ENCODE measurements around the gene CTPS2.

The CTPS2 gene

GRCh38 chrX:16695079-16695676 is 17.3 kb downstream of the CTPS2 start:
- Histone ChIP-seq H3K4me1 (ENCODE audit: control insufficient read depth in 2 of 2, insufficient read depth in 2 of 2, low read length in 2 of 2) (no peaks in the 10 kb centered on the region), H3K9me3 (ENCODE audit: control insufficient read depth in 2 of 2, low read length in 2 of 2) (no peaks in the 10 kb centered on the region), H3K4me3 (ENCODE audit: low read length in 2 of 2) (no peak overlapping the region), H3K9ac (ENCODE audit: low read depth in 1 of 2, low read length in 2 of 2) (no peak overlapping the region), H3K27me3 (ENCODE audit: control insufficient read depth in 2 of 2, insufficient read depth in 2 of 2, low read length in 2 of 2) (no peaks in the 10 kb centered on the region), H3K36me3 (ENCODE audit: control insufficient read depth in 2 of 2, insufficient read depth in 2 of 2, low read length in 2 of 2) (peaks cover 0 to 27% of the 10 kb centered on the region in 2 donors), H3K27ac (ENCODE audit: low read depth in 2 of 2, low read length in 2 of 2) (no peak overlapping the region)

- no peak overlapping the region for H3K9ac ChIP-seq (ENCODE audit: low read depth in 1 of 2, low read length in 2 of 2)
- peaks cover 0 to 18% of the 10 kb centered on the region in 2 donors for H3K36me3 ChIP-seq (ENCODE audit: control insufficient read depth in 2 of 2, insufficient read depth in 2 of 2, low read length in 2 of 2)
- no peaks in the 10 kb centered on the region for H3K4me1 ChIP-seq (ENCODE audit: control insufficient read depth in 2 of 2, insufficient read depth in 2 of 2, low read length in 2 of 2)
- H3K27ac ChIP-seq (ENCODE audit: low read depth in 2 of 2, low read length in 2 of 2), result no peak overlapping the region
- peaks cover 0 to 3% of the 10 kb centered on the region in 2 donors for H3K27me3 ChIP-seq (ENCODE audit: control insufficient read depth in 2 of 2, insufficient read depth in 2 of 2, low read length in 2 of 2)
- H3K4me3 ChIP-seq (ENCODE audit: low read length in 2 of 2), result no peak overlapping the region
- no peaks in the 10 kb centered on the region for H3K9me3 ChIP-seq (ENCODE audit: control insufficient read depth in 2 of 2, low read length in 2 of 2)
These were observed 25.0 kb downstream of the CTPS2 start for GRCh38 chrX:16687514-16687913.

GRCh38 chrX:16683007-16683664 is 29.3 kb downstream of the CTPS2 start:
- Histone ChIP-seq H3K27me3 (ENCODE audit: control insufficient read depth in 2 of 2, insufficient read depth in 2 of 2, low read length in 2 of 2) (peaks cover 3% of the 10 kb centered on the region in 2 donors), H3K4me3 (ENCODE audit: low read length in 2 of 2) (no peak overlapping the region), H3K9ac (ENCODE audit: low read depth in 1 of 2, low read length in 2 of 2) (no peak overlapping the region), H3K9me3 (ENCODE audit: control insufficient read depth in 2 of 2, low read length in 2 of 2) (no peaks in the 10 kb centered on the region), H3K27ac (ENCODE audit: low read depth in 2 of 2, low read length in 2 of 2) (no peak overlapping the region), H3K4me1 (ENCODE audit: control insufficient read depth in 2 of 2, insufficient read depth in 2 of 2, low read length in 2 of 2) (no peaks in the 10 kb centered on the region), H3K36me3 (ENCODE audit: control insufficient read depth in 2 of 2, insufficient read depth in 2 of 2, low read length in 2 of 2) (peaks cover under 1 to 10% of the 10 kb centered on the region in 2 donors)

- H3K9ac ChIP-seq (ENCODE audit: low read depth in 1 of 2, low read length in 2 of 2), result no peak overlapping the region
- H3K27me3 ChIP-seq (ENCODE audit: control insufficient read depth in 2 of 2, insufficient read depth in 2 of 2, low read length in 2 of 2), result peaks cover 2 to 3% of the 10 kb centered on the region in 2 donors
- H3K27ac ChIP-seq (ENCODE audit: low read depth in 2 of 2, low read length in 2 of 2), result no peak overlapping the region
- H3K4me3 ChIP-seq (ENCODE audit: low read length in 2 of 2), result no peak overlapping the region
- H3K9me3 ChIP-seq (ENCODE audit: control insufficient read depth in 2 of 2, low read length in 2 of 2), result no peaks in the 10 kb centered on the region
- H3K36me3 ChIP-seq (ENCODE audit: control insufficient read depth in 2 of 2, insufficient read depth in 2 of 2, low read length in 2 of 2), result peaks cover 5% of the 10 kb centered on the region in 2 donors
- H3K4me1 ChIP-seq (ENCODE audit: control insufficient read depth in 2 of 2, insufficient read depth in 2 of 2, low read length in 2 of 2), result no peaks in the 10 kb centered on the region
These were observed 33.8 kb downstream of the CTPS2 start for GRCh38 chrX:16678689-16679088.

GRCh38 chrX:16671005-16671404 is 41.5 kb downstream of the CTPS2 start:
- H3K4me1 ChIP-seq (ENCODE audit: control insufficient read depth in 2 of 2, insufficient read depth in 2 of 2, low read length in 2 of 2), result no peaks in the 10 kb centered on the region
- H3K27me3 ChIP-seq (ENCODE audit: control insufficient read depth in 2 of 2, insufficient read depth in 2 of 2, low read length in 2 of 2), result peaks cover 0 to 4% of the 10 kb centered on the region in 2 donors
- H3K9me3 ChIP-seq (ENCODE audit: control insufficient read depth in 2 of 2, low read length in 2 of 2), result no peaks in the 10 kb centered on the region
- no peak overlapping the region for H3K4me3 ChIP-seq (ENCODE audit: low read length in 2 of 2)
- no peak overlapping the region for H3K9ac ChIP-seq (ENCODE audit: low read depth in 1 of 2, low read length in 2 of 2)
- no peak overlapping the region for H3K27ac ChIP-seq (ENCODE audit: low read depth in 2 of 2, low read length in 2 of 2)
- peaks cover 2 to 5% of the 10 kb centered on the region in 2 donors for H3K36me3 ChIP-seq (ENCODE audit: control insufficient read depth in 2 of 2, insufficient read depth in 2 of 2, low read length in 2 of 2)

GRCh38 chrX:16666541-16666940 is 45.9 kb downstream of the CTPS2 start:
- no peak overlapping the region for H3K27ac ChIP-seq (ENCODE audit: low read depth in 2 of 2, low read length in 2 of 2)
- no peak overlapping the region for H3K4me3 ChIP-seq (ENCODE audit: low read length in 2 of 2)
- H3K9ac ChIP-seq (ENCODE audit: low read depth in 1 of 2, low read length in 2 of 2), result no peak overlapping the region
- peaks cover 0 to 4% of the 10 kb centered on the region in 2 donors for H3K27me3 ChIP-seq (ENCODE audit: control insufficient read depth in 2 of 2, insufficient read depth in 2 of 2, low read length in 2 of 2)
- peaks cover 0 to 2% of the 10 kb centered on the region in 2 donors for H3K4me1 ChIP-seq (ENCODE audit: control insufficient read depth in 2 of 2, insufficient read depth in 2 of 2, low read length in 2 of 2)
- H3K36me3 ChIP-seq (ENCODE audit: control insufficient read depth in 2 of 2, insufficient read depth in 2 of 2, low read length in 2 of 2), result peaks cover 2 to 5% of the 10 kb centered on the region in 2 donors
- H3K9me3 ChIP-seq (ENCODE audit: control insufficient read depth in 2 of 2, low read length in 2 of 2), result no peaks in the 10 kb centered on the region

- Histone ChIP-seq H3K4me1 (ENCODE audit: control insufficient read depth in 2 of 2, insufficient read depth in 2 of 2, low read length in 2 of 2) (peaks cover 0 to 2% of the 10 kb centered on the region in 2 donors), H3K9me3 (ENCODE audit: control insufficient read depth in 2 of 2, low read length in 2 of 2) (no peaks in the 10 kb centered on the region), H3K27me3 (ENCODE audit: control insufficient read depth in 2 of 2, insufficient read depth in 2 of 2, low read length in 2 of 2) (peaks cover 0 to 6% of the 10 kb centered on the region in 2 donors)
These were observed 47.4 kb downstream of the CTPS2 start for GRCh38 chrX:16665089-16665488.

GRCh38 chrX:16664626-16665025 is 47.8 kb downstream of the CTPS2 start:
- Histone ChIP-seq H3K36me3 (ENCODE audit: control insufficient read depth in 2 of 2, insufficient read depth in 2 of 2, low read length in 2 of 2) (peaks cover 2 to 5% of the 10 kb centered on the region in 2 donors), H3K4me1 (ENCODE audit: control insufficient read depth in 2 of 2, insufficient read depth in 2 of 2, low read length in 2 of 2) (peaks cover 0 to 2% of the 10 kb centered on the region in 2 donors), H3K4me3 (ENCODE audit: low read length in 2 of 2) (no peak overlapping the region), H3K27ac (ENCODE audit: low read depth in 2 of 2, low read length in 2 of 2) (no peak overlapping the region), H3K9me3 (ENCODE audit: control insufficient read depth in 2 of 2, low read length in 2 of 2) (no peaks in the 10 kb centered on the region), H3K27me3 (ENCODE audit: control insufficient read depth in 2 of 2, insufficient read depth in 2 of 2, low read length in 2 of 2) (peaks cover 0 to 6% of the 10 kb centered on the region in 2 donors), H3K9ac (ENCODE audit: low read depth in 1 of 2, low read length in 2 of 2) (no peak overlapping the region)

More at GRCh38 chrX:16665089-16665488, 47.4 kb downstream of the CTPS2 start:
- H3K36me3 ChIP-seq (ENCODE audit: control insufficient read depth in 2 of 2, insufficient read depth in 2 of 2, low read length in 2 of 2), result peaks cover 2 to 5% of the 10 kb centered on the region in 2 donors
- H3K27ac ChIP-seq (ENCODE audit: low read depth in 2 of 2, low read length in 2 of 2), result no peak overlapping the region
- H3K9ac ChIP-seq (ENCODE audit: low read depth in 1 of 2, low read length in 2 of 2), result no peak overlapping the region
- no peak overlapping the region for H3K4me3 ChIP-seq (ENCODE audit: low read length in 2 of 2)

GRCh38 chrX:16664074-16664473 is 48.4 kb downstream of the CTPS2 start:
- H3K4me3 ChIP-seq (ENCODE audit: low read length in 2 of 2), result no peak overlapping the region
- peaks cover 0 to 2% of the 10 kb centered on the region in 2 donors for H3K4me1 ChIP-seq (ENCODE audit: control insufficient read depth in 2 of 2, insufficient read depth in 2 of 2, low read length in 2 of 2)
- no peak overlapping the region for H3K9ac ChIP-seq (ENCODE audit: low read depth in 1 of 2, low read length in 2 of 2)
- peaks cover 0 to 4% of the 10 kb centered on the region in 2 donors for H3K27me3 ChIP-seq (ENCODE audit: control insufficient read depth in 2 of 2, insufficient read depth in 2 of 2, low read length in 2 of 2)
- no peak overlapping the region for H3K27ac ChIP-seq (ENCODE audit: low read depth in 2 of 2, low read length in 2 of 2)
- peaks cover 2 to 4% of the 10 kb centered on the region in 2 donors for H3K36me3 ChIP-seq (ENCODE audit: control insufficient read depth in 2 of 2, insufficient read depth in 2 of 2, low read length in 2 of 2)
- no peaks in the 10 kb centered on the region for H3K9me3 ChIP-seq (ENCODE audit: control insufficient read depth in 2 of 2, low read length in 2 of 2)

GRCh38 chrX:16662402-16662801 is 50.1 kb downstream of the CTPS2 start:
- peaks cover 0 to 3% of the 10 kb centered on the region in 2 donors for H3K36me3 ChIP-seq (ENCODE audit: control insufficient read depth in 2 of 2, insufficient read depth in 2 of 2, low read length in 2 of 2)
- no peak overlapping the region for H3K27ac ChIP-seq (ENCODE audit: low read depth in 2 of 2, low read length in 2 of 2)
- peaks cover 0 to 4% of the 10 kb centered on the region in 2 donors for H3K27me3 ChIP-seq (ENCODE audit: control insufficient read depth in 2 of 2, insufficient read depth in 2 of 2, low read length in 2 of 2)
- peaks cover 0 to 2% of the 10 kb centered on the region in 2 donors for H3K4me1 ChIP-seq (ENCODE audit: control insufficient read depth in 2 of 2, insufficient read depth in 2 of 2, low read length in 2 of 2)
- no peak overlapping the region for H3K4me3 ChIP-seq (ENCODE audit: low read length in 2 of 2)
- H3K9ac ChIP-seq (ENCODE audit: low read depth in 1 of 2, low read length in 2 of 2), result no peak overlapping the region
- no peaks in the 10 kb centered on the region for H3K9me3 ChIP-seq (ENCODE audit: control insufficient read depth in 2 of 2, low read length in 2 of 2)
